ENCODE results near the gene C2orf80.
"Not testable (repeated sequence)": the region's sequence is repeated elsewhere in the genome, so short reads cannot be mapped to it uniquely, and the experiment has no call there.

Gene C2orf80

DNA sequence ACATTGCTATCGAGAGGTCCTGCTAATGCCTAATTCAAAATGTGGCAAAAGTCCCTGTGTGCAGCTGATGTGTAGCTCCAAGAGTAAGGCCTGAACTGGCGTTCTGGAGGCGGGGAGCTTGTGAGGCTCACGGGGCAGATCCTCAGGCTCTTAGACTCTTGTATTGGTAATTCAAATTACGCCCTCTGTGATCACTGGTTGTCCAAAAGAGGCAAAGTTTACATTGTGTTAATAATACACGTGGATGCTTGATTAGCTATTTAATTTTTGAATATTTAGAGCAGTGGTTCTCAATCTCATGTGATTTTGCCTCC is 14.0 kb downstream of the C2orf80 start:
- DNase-seq: no peak

DNA sequence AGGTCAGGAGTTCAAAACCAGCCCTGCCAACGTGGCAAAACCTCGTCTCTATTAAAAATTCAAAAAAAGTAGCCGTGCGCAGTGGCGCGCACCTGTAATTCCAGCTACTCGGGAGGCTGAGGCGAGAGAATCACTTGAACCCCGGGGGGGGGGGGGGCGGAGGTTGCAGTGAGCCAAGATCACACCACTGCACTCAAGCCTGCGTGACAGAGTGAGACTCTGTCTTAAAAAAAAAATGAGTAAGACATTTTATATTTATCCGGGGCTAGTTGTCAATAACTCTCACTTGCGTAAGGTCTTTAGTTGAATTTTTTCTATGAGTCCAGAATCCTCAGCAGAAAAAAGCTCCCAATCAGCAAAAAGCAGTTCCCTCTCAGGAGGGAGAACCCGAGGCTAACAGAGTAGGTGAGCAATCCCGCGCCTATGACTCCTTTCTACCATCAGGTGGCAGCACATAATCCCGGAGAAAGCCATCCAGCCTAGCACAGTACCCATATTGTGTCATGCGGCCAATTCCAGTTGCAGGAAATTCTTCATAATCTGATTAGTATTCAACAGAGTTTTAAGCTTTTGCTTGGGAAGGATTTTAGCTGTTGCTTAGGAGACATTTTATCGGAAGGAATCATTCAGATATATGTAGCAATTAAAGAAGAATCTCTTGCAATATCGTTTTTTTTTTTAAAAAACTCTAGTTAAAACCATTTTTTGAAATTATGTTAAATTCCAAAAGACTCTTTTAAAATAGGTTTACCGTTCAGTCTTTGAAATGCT is 14.6 kb downstream of the C2orf80 start:
- DNase-seq: peak; percentile 89

DNA sequence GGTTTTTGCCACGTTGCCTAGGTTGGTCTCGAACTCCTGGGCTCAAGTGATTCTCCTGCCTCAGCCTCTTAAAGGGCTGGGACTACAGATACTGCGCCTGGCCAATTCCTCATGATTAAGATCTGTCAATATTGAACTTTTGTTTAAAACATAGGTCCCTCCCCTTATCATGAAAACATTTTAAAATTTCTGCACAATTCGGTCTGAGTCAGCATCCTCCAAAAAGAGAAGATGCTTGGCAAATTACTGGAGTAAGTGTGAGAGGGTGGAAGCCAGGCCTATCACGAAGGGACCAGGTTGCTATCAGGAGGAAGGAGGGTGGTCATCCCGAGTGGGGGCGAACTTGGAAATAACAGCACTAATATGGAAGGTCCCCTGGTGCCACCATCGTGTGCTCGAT is 15.7 kb downstream of the C2orf80 start:
- DNase-seq: no peak

DNA sequence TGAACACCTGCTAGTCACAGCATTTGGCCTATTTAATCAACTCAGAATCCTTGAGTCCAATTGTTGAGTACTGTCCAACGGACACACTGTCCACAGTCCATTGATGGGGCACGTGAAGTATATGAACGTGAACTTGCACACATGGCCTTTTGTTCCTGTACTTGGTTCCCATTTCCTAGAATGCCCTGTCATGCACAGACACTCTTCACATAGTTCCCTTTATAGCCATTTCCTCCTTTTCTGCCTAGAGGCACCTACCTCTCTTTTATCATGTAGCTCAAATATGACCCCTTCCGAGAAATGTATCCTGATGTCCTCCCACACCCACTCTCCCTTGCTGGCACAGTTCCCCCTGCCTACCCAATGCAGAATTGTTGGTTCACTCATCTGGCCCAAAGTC is 17.7 kb downstream of the C2orf80 start:
- DNase-seq: no peak

DNA sequence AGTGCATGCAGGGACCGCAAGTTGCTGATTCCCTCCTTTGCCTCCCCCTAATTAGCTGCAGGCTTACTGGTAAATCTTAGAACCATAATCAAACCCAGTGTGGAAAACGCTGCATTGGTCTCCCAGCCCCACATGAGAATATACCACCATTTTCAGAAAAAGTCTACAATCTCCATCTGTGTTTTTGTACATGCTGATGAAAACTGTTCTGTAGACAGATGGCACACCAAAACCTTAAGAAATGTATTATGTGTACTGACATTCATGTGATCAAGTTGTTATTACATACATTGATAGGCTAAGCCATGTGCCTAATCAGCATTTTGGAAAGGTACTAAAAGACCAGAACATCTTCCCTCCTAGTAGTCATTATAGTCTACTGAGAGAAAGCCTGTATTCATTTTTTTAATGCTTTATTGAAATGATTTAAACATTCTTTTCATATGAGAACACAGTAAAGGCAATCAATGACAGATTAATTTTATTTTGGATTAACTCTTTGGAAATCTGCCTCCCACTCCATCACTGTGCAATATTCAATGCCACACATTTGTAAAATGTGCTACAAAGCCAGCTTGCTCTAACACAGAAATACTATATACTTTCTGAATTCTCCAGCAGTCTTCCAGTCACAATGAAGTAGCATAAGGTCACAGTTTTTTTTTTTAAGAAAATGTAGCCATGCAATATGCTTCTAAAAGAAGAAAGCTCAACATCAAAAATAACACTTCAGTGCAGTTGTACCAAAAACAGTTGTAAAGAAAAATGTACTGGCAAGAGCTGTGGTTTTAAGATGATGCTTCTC is 24.7 kb downstream of the C2orf80 start:
- no peak for DNase-seq

DNA sequence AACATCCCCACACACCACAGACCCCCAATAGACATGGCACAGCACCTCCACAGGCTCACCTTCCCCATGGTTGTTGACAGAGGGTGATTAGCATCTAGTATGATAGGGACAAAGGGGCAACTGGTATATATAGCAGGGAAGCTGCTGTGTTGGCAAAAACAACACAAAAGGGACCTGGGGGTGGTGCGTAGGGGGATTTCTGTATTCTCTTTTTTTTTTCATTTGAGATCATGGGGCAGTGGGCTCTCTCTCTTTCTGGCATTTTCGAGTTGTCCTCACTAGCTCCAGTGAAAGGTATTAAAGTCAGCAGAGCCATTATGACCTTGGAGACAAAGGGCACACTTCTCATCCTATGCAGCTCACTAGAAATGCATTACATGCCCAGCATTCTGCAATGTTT is 26.3 kb downstream of the C2orf80 start, which contains the start of gene CRYGA:
Gene CRYGA, minus strand, starts transcription at position 101 of the 400 bp plus-strand sequence. Its CDS starts 33 bp downstream, at position 68.
- DNase-seq: no peak

DNA sequence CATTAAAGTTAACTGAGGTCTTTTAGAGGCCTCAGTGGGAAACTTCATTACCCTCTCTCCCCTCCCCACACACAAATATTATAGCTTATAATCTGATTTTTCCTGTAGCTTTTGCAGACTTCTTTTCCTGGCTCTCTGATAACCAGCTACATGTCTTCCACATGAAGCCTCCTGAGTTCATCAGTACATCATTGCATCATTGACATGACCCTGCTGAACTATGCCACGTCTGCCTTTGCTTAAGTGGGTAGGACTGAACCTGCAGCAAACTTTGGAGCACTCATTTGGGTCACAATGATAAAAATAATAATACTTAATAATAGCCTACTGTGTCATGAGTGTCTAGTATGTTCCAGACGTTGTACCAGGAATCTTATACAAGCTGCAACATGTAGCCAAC is 33.4 kb downstream of the C2orf80 start:
- DNase-seq: no peak

DNA sequence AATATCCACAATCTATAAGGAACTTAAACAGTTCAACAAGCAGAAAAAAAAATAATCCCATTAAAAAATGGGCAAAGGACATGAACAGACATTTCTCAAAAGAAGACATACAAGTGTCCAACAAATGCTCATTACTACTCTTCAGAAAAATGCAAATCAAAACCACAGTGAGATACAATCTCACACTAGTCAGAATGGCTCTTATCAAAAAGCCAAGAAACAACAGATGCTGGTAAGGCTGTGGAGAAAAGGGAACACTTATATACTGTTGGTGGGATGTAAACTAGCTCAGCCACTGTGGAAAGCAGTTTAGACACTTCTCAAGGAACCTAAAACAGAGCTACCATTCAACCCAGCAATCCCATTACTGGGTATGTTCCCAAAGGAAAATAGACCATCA is 36.7 kb downstream of the C2orf80 start:
- no peak for DNase-seq

DNA sequence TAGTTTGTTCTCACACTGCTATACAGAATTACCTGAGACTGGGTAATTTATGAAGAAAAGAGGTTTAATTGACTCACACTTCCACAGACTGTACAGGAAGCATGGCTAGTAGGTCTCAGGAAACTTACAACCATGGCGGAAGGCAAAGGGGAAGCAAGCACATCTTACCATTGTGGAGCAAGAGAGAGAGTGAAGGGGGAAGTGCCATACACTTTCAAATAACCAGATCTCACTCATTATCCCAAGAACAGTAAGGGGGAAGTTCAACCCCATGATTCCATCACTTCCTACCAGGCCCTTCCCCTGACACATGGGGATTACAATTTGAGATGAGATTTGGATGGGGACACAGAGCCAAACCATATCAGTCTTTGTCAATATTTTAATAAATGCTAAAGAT is 38.9 kb downstream of the C2orf80 start:
- DNase-seq: no peak

DNA sequence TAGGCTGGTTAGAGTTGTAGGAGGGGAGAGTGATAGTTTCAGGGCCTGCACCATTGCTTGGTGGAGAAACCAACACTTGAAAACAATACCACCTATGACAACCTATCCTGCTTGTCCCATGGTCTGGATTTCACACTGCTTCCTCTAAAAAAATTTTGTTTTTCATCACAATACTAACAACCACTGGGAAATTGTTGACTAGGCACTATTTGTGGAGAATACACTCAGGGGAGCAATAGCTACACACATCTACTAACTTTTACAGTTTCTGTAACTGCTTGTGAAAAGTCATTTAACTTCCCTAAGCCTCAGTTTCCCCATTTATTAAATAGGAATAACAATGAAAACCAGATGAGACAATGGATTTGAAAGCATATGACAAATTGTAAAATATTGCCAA is 39.7 kb downstream of the C2orf80 start:
- DNase-seq: no peak

DNA sequence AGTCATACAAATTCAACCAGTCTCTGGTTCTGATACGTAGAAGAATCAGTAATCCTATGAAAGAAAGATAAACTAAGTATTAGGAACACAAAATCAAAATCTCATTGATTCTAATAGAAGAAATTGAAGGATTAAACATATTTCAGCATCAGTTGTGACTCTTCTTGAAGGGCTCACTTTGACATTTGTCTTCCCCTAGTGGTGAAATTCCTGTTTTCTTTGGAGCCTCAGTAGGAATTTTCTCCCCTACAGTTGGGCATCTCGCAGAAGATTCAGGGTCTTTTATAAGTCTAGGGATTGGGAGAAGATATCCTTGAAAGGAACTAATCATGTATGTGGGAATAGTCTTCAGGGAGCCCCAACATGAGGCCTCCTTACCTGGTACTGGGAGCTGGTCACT is 41.0 kb downstream of the C2orf80 start:
- DNase-seq: no peak

DNA sequence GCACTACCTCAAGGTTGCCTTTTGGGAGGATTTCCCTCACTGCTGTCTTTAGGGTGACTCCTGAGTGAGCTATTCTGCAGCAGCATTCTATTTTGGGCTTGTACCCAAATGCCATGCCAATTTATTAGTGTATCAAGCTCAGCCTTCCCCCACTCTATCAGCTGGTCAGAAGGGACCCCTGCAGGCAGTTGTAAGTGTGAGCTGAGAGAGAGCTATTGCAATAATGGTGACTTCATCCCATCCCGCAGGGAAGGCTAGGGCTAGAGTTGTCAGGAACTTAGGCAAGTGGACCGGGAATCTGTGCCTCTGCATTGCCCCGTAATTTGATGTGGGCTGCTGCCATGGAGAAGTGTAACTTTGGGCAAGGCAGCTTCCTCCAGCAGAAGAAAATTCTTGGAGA is 42.1 kb downstream of the C2orf80 start:
- DNase-seq: no peak

DNA sequence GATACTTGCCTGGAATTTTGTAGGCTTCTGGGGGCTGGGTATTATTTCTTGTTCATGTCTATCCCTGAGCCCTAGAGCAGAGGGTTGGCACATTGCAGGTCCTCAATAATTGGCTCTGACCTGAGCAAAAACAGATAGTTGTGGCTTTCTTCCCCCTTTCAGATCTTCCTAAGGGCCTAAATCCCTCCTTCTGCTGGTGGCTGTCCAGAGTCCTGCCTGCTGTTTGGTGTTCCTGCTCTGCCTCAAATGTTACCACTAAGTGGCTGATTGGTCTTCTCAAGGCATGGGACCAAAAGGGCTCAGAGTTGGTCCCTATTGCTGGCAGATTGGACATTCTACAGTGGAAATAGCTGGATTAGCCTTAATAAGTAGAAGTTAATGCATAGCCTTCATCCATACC is 42.8 kb downstream of the C2orf80 start:
- no peak for DNase-seq

DNA sequence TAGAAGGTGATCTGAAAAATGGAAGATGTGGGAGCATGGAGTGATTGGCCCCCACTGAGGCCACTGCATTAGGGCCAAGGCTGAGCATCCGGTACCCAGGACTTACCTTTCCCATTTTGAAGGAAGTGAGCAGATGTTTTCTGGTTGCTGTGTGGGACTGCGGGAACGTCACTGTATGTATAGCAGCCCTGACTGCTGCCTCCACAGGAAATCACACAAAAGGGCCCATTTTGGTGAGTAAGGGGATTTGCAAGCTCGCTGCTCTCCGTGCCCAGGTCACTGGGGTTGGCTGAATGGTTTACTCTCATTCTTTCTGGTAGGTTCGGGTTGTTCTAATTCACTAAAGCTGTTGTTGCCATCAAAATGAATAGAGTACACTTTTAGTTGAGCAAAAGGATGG is 43.8 kb downstream of the C2orf80 start, which contains the start of gene CRYGB:
Gene CRYGB, minus strand, starts transcription at position 153 of the 400 bp plus-strand sequence. Its CDS starts 38 bp downstream, at position 115.
- no peak for DNase-seq

DNA sequence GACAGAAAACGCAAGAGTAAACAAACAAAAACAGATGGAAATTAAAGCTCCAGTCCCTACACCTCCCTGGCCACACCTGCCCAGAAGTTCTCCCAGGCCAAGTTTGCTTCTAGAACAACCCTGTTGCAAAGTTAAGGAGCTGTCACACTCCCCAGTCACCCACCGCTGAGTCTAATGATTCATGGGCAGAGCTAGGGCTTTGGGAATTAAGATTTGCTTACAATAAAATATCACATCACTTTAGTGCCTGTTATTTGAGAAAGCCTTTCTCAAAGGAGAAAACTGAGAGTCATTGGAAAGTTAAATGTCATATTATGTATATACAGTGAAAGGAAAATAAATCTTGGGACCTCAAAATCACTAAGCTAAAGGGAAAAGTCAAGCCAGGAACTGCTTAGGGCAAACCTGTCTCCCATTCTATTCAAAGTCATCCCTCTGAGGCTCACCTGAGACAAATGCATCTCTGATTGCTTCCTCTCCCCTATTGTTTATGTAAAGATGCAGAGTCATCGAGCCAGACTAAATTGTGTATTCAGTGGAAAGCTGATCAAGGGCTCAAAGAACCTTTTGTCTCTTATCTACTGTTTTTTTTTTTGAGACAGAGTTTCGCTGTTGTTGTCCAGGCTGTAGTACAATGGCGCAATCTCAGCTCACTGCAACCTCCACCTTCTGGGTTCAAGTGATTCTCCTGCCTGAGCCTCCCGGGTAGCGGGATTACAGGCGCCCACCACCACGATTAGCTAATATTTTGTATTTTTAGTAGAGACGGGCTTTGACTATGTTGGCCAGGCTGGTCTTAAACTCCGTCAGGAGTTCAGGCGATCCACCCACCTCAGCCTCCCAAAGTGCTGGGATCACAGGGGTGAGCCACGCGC is 46.7 kb downstream of the C2orf80 start:
- no peak for DNase-seq

DNA sequence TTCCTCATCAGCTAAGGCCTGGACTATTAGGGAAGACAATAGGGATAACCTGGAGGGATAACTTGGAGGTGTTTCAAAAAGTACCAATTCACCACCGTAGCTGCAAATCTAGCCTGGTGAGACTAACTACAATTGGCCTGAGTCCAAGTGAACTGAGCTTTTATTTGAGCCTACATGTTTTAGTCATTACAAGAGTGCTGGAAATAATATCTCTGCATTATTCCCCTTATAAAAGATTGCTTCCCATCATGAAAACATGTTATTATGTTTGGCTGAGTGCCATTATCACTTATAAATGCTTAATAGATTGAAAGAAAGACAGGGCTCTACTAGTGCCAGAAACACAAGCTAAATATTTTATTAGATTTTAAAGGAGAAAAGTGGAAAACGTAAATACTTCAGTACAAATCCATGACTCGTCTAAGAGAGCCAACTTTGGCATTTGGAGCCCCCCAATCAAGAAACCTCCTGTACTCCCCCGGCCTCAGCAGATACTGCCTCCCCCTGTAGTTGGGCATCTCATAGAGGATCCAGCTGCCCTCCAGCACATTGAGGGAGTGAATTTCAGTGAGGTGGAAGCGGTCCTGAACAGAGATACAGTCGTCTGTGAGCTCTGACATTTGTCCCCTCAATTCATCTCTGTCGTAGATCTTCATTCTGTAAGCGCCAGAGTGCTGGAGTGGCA is 47.4 kb downstream of the C2orf80 start:
- DNase-seq: no peak

DNA sequence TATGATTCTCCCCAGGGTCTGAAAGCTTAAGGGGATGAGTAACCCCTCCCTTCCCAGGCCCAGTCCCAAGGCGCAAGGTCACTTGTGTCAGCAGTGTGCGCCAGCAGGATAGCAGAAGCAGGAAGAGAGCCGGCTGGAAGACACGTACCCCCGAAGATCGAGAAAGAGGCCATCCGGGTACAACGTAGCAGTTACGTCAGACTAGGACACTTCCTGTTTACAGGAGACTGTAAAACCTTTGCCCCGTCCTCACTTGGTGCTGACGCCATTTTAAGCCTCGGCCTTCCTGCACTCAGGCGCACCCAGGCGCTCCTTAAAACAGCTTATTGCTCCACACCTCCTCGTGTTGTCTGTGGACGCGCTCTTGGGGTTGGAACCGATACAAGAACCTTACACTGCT is 50.4 kb downstream of the C2orf80 start:
- DNase-seq: no peak

DNA sequence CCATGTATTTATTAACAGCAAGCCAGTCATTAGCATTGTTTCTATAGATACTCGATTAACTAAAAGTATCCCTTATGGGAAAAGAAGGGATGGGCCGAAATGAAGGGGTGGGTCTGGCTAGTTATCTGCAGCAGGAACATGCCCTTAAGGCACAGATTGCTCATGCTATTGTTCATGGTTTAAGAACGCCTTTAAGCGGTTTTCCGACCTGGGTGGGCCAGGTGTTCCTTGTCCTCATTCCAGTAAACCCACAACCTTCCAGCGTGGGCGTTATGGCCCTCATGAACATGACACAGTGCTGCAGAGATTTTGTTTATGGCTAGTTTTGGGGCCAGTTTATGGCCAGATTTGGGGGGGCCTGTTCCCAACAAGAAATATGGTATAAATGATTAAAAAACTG is 51.5 kb downstream of the C2orf80 start:
- not testable (repeated sequence) for DNase-seq

DNA sequence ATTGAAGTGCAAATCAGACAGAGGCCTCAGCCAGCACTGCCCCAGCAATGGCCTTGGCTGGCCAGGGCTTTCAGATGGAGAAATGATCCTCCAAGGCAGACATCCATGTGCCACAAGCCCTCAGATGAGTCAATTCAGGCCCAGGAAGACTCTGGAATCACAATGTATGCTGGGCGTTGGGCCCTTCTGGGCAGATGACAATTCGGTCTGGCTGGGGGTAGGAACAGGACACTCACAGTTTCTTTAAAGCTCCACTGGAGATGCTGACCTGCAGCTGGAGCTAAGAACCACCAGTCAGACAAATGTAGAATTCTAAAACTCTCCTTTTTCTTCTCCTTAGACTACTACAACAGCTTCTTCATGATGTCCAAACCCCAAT is 53.1 kb downstream of the C2orf80 start:
- DNase-seq: no peak

DNA sequence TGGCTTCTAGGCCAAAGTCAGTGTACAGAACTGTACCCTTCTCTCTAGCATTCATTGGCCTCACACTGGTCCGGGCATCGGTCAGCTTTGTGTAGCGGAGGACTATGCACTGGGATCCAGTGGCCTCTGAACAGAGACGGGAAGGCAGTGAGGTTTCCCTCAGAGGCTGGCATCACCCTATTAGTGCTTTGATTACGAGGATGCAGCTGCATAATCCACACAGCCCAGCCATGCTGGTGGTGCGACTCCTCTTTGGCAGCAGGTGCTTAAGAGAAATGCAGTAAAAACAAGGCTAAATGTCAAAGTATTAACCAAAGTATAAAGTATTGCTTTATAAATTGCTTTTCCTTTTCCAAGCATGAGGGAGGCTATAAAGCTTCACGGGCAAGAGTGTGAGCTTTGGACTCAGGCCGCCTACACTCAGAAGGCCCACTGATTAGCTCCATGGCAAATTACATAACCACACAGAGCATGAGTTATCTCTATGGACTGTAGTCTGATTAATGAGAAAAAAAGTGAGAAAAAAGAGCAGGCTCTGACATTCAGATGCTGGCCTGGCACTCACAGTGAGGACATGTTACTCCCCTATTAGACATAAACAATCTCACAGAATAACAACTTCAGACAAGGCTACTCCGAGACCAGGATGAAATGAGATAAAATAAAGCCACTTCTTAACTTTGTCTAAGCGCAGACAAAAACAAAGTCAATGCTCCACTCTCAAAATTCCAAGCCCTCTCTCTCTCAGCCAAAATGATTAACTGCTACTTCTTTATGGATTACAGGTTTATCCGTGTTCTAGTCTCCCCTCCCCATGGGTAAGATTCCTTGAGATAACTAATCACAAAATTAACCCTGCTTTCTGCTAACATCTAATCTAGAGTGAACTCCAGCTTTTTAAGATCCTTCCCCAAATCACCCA is 53.8 kb downstream of the C2orf80 start:
- no peak for DNase-seq

DNA sequence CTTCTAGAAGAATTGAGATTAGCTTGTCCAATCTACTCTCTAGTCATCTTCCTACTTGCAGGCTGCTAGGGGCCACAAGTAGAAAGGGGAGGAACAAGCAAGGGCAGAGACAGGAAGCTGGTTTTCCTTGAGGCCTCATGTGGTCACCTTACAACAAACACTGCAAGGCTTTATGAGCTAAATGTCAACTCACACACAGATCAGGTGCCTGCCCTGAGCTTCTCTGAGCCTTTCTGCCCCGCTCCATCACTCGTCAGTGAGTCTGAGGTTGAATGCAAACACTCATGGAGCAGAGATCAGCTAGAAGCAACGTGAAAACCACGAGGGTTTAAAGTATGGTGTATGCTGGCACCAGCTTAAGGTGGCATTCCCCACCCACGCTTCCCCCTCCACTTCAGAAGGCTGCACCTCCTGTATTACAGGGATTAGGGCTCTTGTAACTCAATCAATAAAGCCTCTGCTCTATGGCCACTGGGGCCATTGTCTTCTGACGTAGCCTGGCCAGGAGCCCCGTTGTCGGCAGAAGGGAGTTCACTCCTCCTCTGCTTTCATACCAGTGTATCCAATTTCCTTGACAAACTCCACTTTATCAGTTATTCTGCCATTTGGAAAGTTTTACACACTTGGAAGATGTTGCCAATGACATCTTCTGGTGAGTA is 54.8 kb downstream of the C2orf80 start:
- DNase-seq: no peak
